ENCODE measurements around the gene LLGL2. TPM values are rescaled to one million over a fixed set of nuclear protein-coding genes. Genes with fewer than 3 reads are reported as not detected.

The LLGL2 gene
- total RNA-seq, 4 donors from 2014 or later: 57.3 to 96.0 (median 79.6) TPM

GRCh38 chr17:75486951-75487350 is 38.5 kb upstream of the LLGL2 start:
- no peak overlapping the region for H3K4me3 ChIP-seq (ENCODE audit: low read depth, poor library complexity, severe bottlenecking)
- no peak for DNase-seq (ENCODE audit: low spot score in 2 of 2)
- 82 to 86% methylated on average over 5 of the region's 5 CpGs for WGBS, 2 donors
- TF ChIP-seq CTCF (IDR thresholded peaks at IDR 0.05) (no peak), POLR2A (IDR thresholded peaks at IDR 0.05) (no peak)
- intact Hi-C loops (cut with DNase I; ENCODE audit: low total_unique reads): no loop called here

GRCh38 chr17:75487351-75488070 is 38.0 kb upstream of the LLGL2 start:
- DNase-seq (ENCODE audit: low spot score in 2 of 2): no peak
- intact Hi-C loops (cut with DNase I; ENCODE audit: low total_unique reads): no loop called here
- H3K4me3 ChIP-seq (ENCODE audit: low read depth, poor library complexity, severe bottlenecking): no peak overlapping the region
- no peak for TF ChIP-seq POLR2A (IDR thresholded peaks at IDR 0.05)
- TF ChIP-seq CTCF (IDR thresholded peaks at IDR 0.05): no peak
- 68 to 75% methylated on average over 12 of the region's 12 CpGs for WGBS, 2 donors

- DNase-seq (ENCODE audit: low spot score in 2 of 2): no peak
- H3K4me3 ChIP-seq (ENCODE audit: low read depth, poor library complexity, severe bottlenecking): no peak overlapping the region
- TF ChIP-seq POLR2A (IDR thresholded peaks at IDR 0.05): no peak
- no peak for TF ChIP-seq CTCF (IDR thresholded peaks at IDR 0.05)
- intact Hi-C loops (cut with DNase I; ENCODE audit: low total_unique reads): no loop called here
- WGBS, 2 donors: 92 to 95% methylated on average over 24 of the region's 24 CpGs
Observed at GRCh38 chr17:75488693-75489510, 36.6 kb upstream of the LLGL2 start.

- intact Hi-C loops (cut with DNase I; ENCODE audit: low total_unique reads): no loop called here
- WGBS, 2 donors: 76 to 86% methylated on average over 14 of the region's 14 CpGs
Observed at GRCh38 chr17:75489511-75489955, 36.0 kb upstream of the LLGL2 start.

GRCh38 chr17:75490173-75490743 is 35.2 kb upstream of the LLGL2 start:
- 78 to 79% methylated on average over 13 to 14 of the region's 14 CpGs for WGBS, 2 donors

More at GRCh38 chr17:75489511-75489955, 36.0 kb upstream of the LLGL2 start:
- TF ChIP-seq CTCF (IDR thresholded peaks at IDR 0.05) (no peak), POLR2A (IDR thresholded peaks at IDR 0.05) (no peak)
- no peak overlapping the region for H3K4me3 ChIP-seq (ENCODE audit: low read depth, poor library complexity, severe bottlenecking)
- no peak for DNase-seq (ENCODE audit: low spot score in 2 of 2)

More at GRCh38 chr17:75490173-75490743, 35.2 kb upstream of the LLGL2 start:
- H3K4me3 ChIP-seq (ENCODE audit: low read depth, poor library complexity, severe bottlenecking): no peak overlapping the region
- intact Hi-C loops (cut with DNase I; ENCODE audit: low total_unique reads): no loop called here
- DNase-seq (ENCODE audit: low spot score in 2 of 2): no peak
- no peak for TF ChIP-seq POLR2A (IDR thresholded peaks at IDR 0.05)
- no peak for TF ChIP-seq CTCF (IDR thresholded peaks at IDR 0.05)
